ENCODE measurements around the gene NT5E. TPM values are rescaled to one million over a fixed set of nuclear protein-coding genes. Genes with fewer than 3 reads are reported as not detected.

The NT5E gene
- total RNA-seq, 2 experiments from 2014 or later, result not detected

- BruUV-seq (replicated peaks), result no TSS peak
These were observed 3.6 kb downstream of the NT5E start for GRCh38 chr6:85453490-85453889.

GRCh38 chr6:85455471-85456026 lies 5.7 kb downstream of the NT5E start:
- H4K20me1 ChIP-seq (ENCODE audit: insufficient read depth, low read length), result no peaks in the 10 kb centered on the region

More at GRCh38 chr6:85453490-85453889, 3.6 kb downstream of the NT5E start:
- ChIA-PET CTCF (ENCODE audit: unreplicated experiment) (no interaction called here), POLR2A (interaction anchor here (1.1 kb wide), 2 partner anchors 23 to 81 kb away, joined by 3 to 4 read pairs; no protein-coding TSS in a partner anchor)
- no peak overlapping the region for H3K27ac ChIP-seq (ENCODE audit: low read depth, low read length, poor library complexity, severe bottlenecking)
- no peak overlapping the region for H2AFZ ChIP-seq (ENCODE audit: low read length)
- peaks cover 4% of the 10 kb centered on the region for H3K4me1 ChIP-seq (ENCODE audit: insufficient read depth, low read length, poor library complexity, severe bottlenecking)
- no peak overlapping the region for H3K4me3 ChIP-seq (ENCODE audit: low read depth, low read length, poor library complexity, severe bottlenecking)
- no peaks in the 10 kb centered on the region for H3K36me3 ChIP-seq (ENCODE audit: insufficient read depth, low read length)
- intact Hi-C loops (cut with micrococcal nuclease; ENCODE audit: unreplicated experiment), result no loop called here
- H3K79me2 ChIP-seq (ENCODE audit: insufficient read depth, low read depth, low read length), result no peaks in the 10 kb centered on the region
- TF ChIP-seq EZH2phosphoT487 (IDR thresholded peaks at IDR 0.05; ENCODE audit: borderline replicate concordance, low read depth, low read length) (no peak), CTCF (conservative IDR thresholded peaks at IDR 0.05; ENCODE audit: low read length) (no peak)
- no peaks in the 10 kb centered on the region for H4K20me1 ChIP-seq (ENCODE audit: insufficient read depth, low read length)
- H3K9me2 ChIP-seq (ENCODE audit: insufficient read depth, low read length), result no peaks in the 10 kb centered on the region
- no peak overlapping the region for H3K4me2 ChIP-seq (ENCODE audit: low read length)
- DNase-seq (ENCODE audit: low spot score), result peak; percentile 14
- no peaks in the 10 kb centered on the region for H3K9me3 ChIP-seq (ENCODE audit: low read length)

More at GRCh38 chr6:85455471-85456026, 5.7 kb downstream of the NT5E start:
- Histone ChIP-seq H3K79me2 (ENCODE audit: insufficient read depth, low read depth, low read length) (no peaks in the 10 kb centered on the region), H3K4me3 (ENCODE audit: low read depth, low read length, poor library complexity, severe bottlenecking) (no peak overlapping the region), H3K27ac (ENCODE audit: low read depth, low read length, poor library complexity, severe bottlenecking) (no peak overlapping the region), H3K4me2 (ENCODE audit: low read length) (no peak overlapping the region), H3K9me2 (ENCODE audit: insufficient read depth, low read length) (no peaks in the 10 kb centered on the region), H3K4me1 (ENCODE audit: insufficient read depth, low read length, poor library complexity, severe bottlenecking) (peaks cover 12% of the 10 kb centered on the region), H3K36me3 (ENCODE audit: insufficient read depth, low read length) (no peaks in the 10 kb centered on the region), H3K9me3 (ENCODE audit: low read length) (no peaks in the 10 kb centered on the region), H2AFZ (ENCODE audit: low read length) (no peak overlapping the region)
- BruUV-seq (replicated peaks), result no TSS peak
- intact Hi-C loops (cut with micrococcal nuclease; ENCODE audit: unreplicated experiment), result no loop called here
- ChIA-PET POLR2A (no interaction called here), CTCF (ENCODE audit: unreplicated experiment) (no interaction called here)
- TF ChIP-seq EZH2phosphoT487 (IDR thresholded peaks at IDR 0.05; ENCODE audit: borderline replicate concordance, low read depth, low read length), result no peak
- no peak for TF ChIP-seq CTCF (conservative IDR thresholded peaks at IDR 0.05; ENCODE audit: low read length)
- DNase-seq (ENCODE audit: low spot score), result no peak
